A549 (cell line): ENCODE data around the gene KRT34. TPM values are rescaled to one million over a fixed set of nuclear protein-coding genes. Genes with fewer than 3 reads are reported as not detected.
"Not testable (repeated sequence)": the region's sequence is repeated elsewhere in the genome, so short reads cannot be mapped to it uniquely, and the experiment has no call there.

Source experiments
- ATAC-seq, 2 experiments: fragments of 200-7000 bp in 1 of 2; fragments of >200 bp in 1 of 2; cut with Nextera tagmentation in 1 of 2; cut with Tn5 transposase in 1 of 2; 3 replicates each; pipeline versions ENCODE4 v1.8.0 to v1.9.1; 2018 to 2020; ENCODE audit warnings: mild to moderate bottlenecking in 1 of 2, moderate library complexity in 1 of 2
- CTCF ChIA-PET: fragments of 300-600 bp; sonication (Branson Sonifier 250); formaldehyde crosslinking; extraction: SDS; loops from one replicate; lab custom pipeline; 2021; ENCODE audit warnings: antibody characterized with exemption, inconsistent platforms; lab: Yijun Ruan, JAX
- POLR2A ChIA-PET: fragments of 350-600 bp; formaldehyde crosslinking; extraction: SDS; loops from one replicate; lab custom pipeline; 2021; ENCODE audit warnings: antibody characterized with exemption, inconsistent platforms; lab: Yijun Ruan, JAX
- DNase-seq, 2 experiments: peaks; one replicate each; pipeline versions ENCODE4 v3.0.0 to v3.0.0-alpha.2; 2011 to 2016; ENCODE audit warnings: low read depth in 1 of 2, low spot score in 1 of 2
- FAIRE-seq: peaks from 2 replicates; lab custom pipeline; 2011; peaks lifted over from hg19 to GRCh38; lab: Jason Lieb, UNC
- H3K27ac ChIP-seq, 2 experiments: fragments of >200 bp; sonication (Bioruptor Twin); formaldehyde crosslinking; 3 replicates each; pipeline ENCODE4 v1.5.1; 2016 to 2017
- H3K4me1 ChIP-seq: fragments of >200 bp; sonication (Bioruptor Twin); formaldehyde crosslinking; 3 replicates; pipeline ENCODE4 v1.6.1; 2016
- H3K4me2 ChIP-seq: fragments of >200 bp; sonication (Bioruptor Twin); formaldehyde crosslinking; 3 replicates; pipeline ENCODE4 v1.6.1; 2016
- H3K4me3 ChIP-seq: fragments of >200 bp; sonication (Bioruptor Twin); formaldehyde crosslinking; 3 replicates; pipeline ENCODE4 v1.5.1; 2016
- H3K9me3 ChIP-seq: fragments of >200 bp; sonication (Bioruptor Twin); formaldehyde crosslinking; 3 replicates; pipeline ENCODE4 v1.6.1; 2016
- FOSL2 ChIP-seq, 2 experiments: fragments of 450-650 bp in 1 of 2; fragments of >200 bp in 1 of 2; sonication (Bioruptor Twin) in 1 of 2; formaldehyde crosslinking; IDR thresholded peaks; 2 replicates each; pipeline versions ENCODE4 v1.5.0 to v1.6.1; 2016 to 2020; ENCODE audit warnings: mild to moderate bottlenecking in 1 of 2, moderate library complexity in 1 of 2
- MAZ ChIP-seq: fragments of 150-350 bp; IDR thresholded peaks from 2 replicates; pipeline ENCODE4 v1.6.1; 2014; ENCODE audit warnings: antibody characterized with exemption, low read depth, low read length, borderline replicate concordance
- PHF8 ChIP-seq: fragments of 200-600 bp; sonication (generic); IDR thresholded peaks from 2 replicates; pipeline ENCODE4 v1.6.1; 2016; ENCODE audit warnings: low read depth, mild to moderate bottlenecking, antibody characterized with exemption, moderate library complexity, borderline replicate concordance
- RAD21 ChIP-seq, 2 experiments: fragments of >200 bp in 1 of 2; sonication (Bioruptor Twin) in 1 of 2; formaldehyde crosslinking in 1 of 2; IDR thresholded peaks in 1 of 2; conservative IDR thresholded peaks in 1 of 2; 2 replicates in 1 of 2; 3 replicates in 1 of 2; pipeline ENCODE4 v1.6.1; 2012 to 2018; ENCODE audit warnings: inconsistent platforms in 1 of 2
- TFCP2L1 ChIP-seq: fragments of 250-450 bp; sonication (Bioruptor Pico); IDR thresholded peaks from 2 replicates; pipeline ENCODE4 v1.5.0; 2021; ENCODE audit warnings: mild to moderate bottlenecking
- WGBS: methylation state at CpG from one replicate; pipeline ENCODE4 v1.1.6; 2017; ENCODE audit errors: missing lambda C conversion rate; 5-methylcytosine and 5-hydroxymethylcytosine counted together
- polyA minus RNA-seq: library from RNA; depleted of rRNA, polyadenylated mRNA; stranded (reverse); fragments of >200 nt; gene quantifications from 2 replicates; pipeline ENCODE4 v1.2.3, GENCODE V29; 2011; rRNA and poly(A)+ RNA removed
- polyA plus RNA-seq, 4 experiments: library from polyadenylated mRNA; depleted of rRNA in 3 of 4; stranded (reverse); fragments of >200 nt; fragmentation: RNase III in 1 of 4; extraction: RNeasy Plus Mini Kit Qiagen cat#74134 plus additional on column Dnase treatment in 1 of 4; gene quantifications; 2 replicates in 3 of 4; 3 replicates in 1 of 4; pipeline ENCODE4 v1.2.3, GENCODE V29; 2011 to 2017
- TF ChIP-seq, protein P1 (sequence below): fragments of 200-600 bp; sonication (generic); IDR thresholded peaks from 2 replicates; pipeline ENCODE4 v1.6.1; 2016; ENCODE audit warnings: antibody characterized with exemption, mild to moderate bottlenecking, moderate library complexity

The KRT34 gene
- 0.09 TPM in 2 replicates for polyA plus RNA-seq (2011; rRNA removed)
- 0.32 and 0.40 TPM in 2 replicates for polyA plus RNA-seq (2012; cell fraction: cytosol; rRNA removed)
- 0.53 and 1.1 TPM in 2 replicates for polyA plus RNA-seq (2012; cell fraction: nucleus; rRNA removed)
- polyA plus RNA-seq (2017; fragmentation: RNase III; extraction: RNeasy Plus Mini Kit Qiagen cat#74134 plus additional on column Dnase treatment): 0.17 to 0.33 TPM (median 0.23 TPM) in 3 replicates
- polyA minus RNA-seq: not detected in 2 replicates

DNA sequence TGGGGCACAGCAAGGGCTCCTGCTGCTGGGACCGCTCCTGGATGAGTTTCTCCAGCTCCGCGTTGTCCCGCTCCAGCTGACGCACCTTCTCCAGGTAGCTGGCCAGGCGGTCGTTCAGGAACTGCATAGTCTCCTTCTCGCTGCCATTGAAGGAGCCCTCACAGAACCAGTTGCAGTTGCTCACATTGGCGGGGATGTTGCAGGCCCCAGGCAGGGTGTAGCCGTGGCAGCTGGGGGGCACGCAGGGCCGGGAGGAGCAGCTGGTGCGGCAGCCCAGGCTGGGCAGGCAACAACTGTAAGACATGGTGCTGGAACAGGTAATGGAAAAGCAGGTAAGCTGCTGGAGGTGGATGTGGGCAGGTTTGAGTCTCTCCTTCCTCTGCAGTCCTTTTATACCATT, at the start of gene KRT34:
Gene KRT34 (minus strand): TSS at position 364 of the 400 bp plus-strand sequence. CDS start 60 bp downstream, at position 304.
- 86% methylated on average over 12 of the region's 13 CpGs for WGBS
- ATAC-seq, FAIRE-seq, DNase-seq, H3K4me2 ChIP-seq, H3K27ac ChIP-seq, H3K4me3 ChIP-seq, POLR2A ChIA-PET: not testable (repeated sequence)
- CTCF ChIA-PET: interaction anchor here (0.7 to 1.5 kb wide), 9 partner anchors 9 to 475 kb away, joined by 3 to 7 read pairs (median 3); no protein-coding TSS in a partner anchor
- Histone ChIP-seq H3K9me3 (peaks cover 11% of the 10 kb centered on the region), H3K4me1 (peaks cover 10% of the 10 kb centered on the region)

DNA sequence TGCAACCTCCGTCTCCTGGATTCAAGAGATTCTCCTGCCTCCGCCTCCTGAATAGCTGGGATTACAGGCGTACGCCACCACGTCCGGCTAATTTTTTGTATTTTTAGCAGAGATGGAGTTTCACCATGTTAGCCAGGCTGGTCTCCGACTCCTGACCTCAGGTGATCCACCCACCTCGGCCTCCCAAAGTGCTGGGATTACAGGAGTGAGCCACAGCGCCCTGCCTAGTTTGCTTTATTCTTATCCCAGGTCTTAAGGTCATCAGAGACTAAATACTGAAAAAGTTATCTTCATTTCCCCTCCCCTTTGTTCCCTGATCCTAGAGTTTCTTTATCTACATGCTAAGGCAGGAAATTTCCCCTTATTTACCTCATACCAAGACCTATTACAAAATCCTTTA, 48.3 kb upstream of the KRT34 start:
- POLR2A ChIA-PET, H3K4me1 ChIP-seq, H3K9me3 ChIP-seq, H3K4me3 ChIP-seq, H3K4me2 ChIP-seq, H3K27ac ChIP-seq, ATAC-seq, DNase-seq, FAIRE-seq: not testable (repeated sequence)
- CTCF ChIA-PET: interaction anchor here (1.2 to 1.3 kb wide), 2 partner anchors 12 to 118 kb away, joined by 3 to 5 read pairs; no protein-coding TSS in a partner anchor
- whole genome bisulfite sequencing: 79% methylated on average over 9 of the region's 9 CpGs

DNA sequence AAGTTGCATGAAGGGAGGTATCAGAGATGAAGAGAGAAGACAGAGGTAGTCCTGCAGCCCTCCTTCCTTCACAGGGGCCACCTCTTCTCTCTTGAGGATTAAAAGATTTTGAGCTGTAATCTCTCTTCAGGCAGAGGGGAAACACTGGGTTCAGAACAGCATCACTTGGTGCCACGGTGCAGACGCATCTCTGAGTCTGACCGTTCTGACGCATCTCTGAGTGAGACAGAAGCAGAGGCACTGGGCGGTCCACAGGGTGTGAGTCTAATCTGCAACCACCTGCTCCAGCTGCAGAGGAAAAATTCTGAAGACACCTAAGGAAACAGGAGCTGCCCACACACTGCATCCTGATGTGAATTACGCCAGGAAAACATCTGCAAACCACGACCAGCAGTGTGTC, 47.6 kb upstream of the KRT34 start:
- CTCF ChIA-PET: interaction anchor here (1.2 to 1.4 kb wide), 3 partner anchors 12 to 219 kb away, joined by 3 to 5 read pairs (median 3); no protein-coding TSS in a partner anchor
- Histone ChIP-seq H3K4me3 (no peak overlapping the region), H3K27ac (no peak overlapping the region), H3K4me2 (no peak overlapping the region), H3K9me3 (no peaks in the 10 kb centered on the region), H3K4me1 (no peaks in the 10 kb centered on the region)
- 82% methylated on average over 7 of the region's 7 CpGs for WGBS
- DNase-seq (no peak), FAIRE-seq (no peak), ATAC-seq (peak in 1 of 2 experiments; percentile 59; a peak in 1 of 6 replicates)
- POLR2A ChIA-PET: no interaction called here
- TF ChIP-seq, protein P1, sequence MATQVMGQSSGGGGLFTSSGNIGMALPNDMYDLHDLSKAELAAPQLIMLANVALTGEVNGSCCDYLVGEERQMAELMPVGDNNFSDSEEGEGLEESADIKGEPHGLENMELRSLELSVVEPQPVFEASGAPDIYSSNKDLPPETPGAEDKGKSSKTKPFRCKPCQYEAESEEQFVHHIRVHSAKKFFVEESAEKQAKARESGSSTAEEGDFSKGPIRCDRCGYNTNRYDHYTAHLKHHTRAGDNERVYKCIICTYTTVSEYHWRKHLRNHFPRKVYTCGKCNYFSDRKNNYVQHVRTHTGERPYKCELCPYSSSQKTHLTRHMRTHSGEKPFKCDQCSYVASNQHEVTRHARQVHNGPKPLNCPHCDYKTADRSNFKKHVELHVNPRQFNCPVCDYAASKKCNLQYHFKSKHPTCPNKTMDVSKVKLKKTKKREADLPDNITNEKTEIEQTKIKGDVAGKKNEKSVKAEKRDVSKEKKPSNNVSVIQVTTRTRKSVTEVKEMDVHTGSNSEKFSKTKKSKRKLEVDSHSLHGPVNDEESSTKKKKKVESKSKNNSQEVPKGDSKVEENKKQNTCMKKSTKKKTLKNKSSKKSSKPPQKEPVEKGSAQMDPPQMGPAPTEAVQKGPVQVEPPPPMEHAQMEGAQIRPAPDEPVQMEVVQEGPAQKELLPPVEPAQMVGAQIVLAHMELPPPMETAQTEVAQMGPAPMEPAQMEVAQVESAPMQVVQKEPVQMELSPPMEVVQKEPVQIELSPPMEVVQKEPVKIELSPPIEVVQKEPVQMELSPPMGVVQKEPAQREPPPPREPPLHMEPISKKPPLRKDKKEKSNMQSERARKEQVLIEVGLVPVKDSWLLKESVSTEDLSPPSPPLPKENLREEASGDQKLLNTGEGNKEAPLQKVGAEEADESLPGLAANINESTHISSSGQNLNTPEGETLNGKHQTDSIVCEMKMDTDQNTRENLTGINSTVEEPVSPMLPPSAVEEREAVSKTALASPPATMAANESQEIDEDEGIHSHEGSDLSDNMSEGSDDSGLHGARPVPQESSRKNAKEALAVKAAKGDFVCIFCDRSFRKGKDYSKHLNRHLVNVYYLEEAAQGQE: no peak
- TF ChIP-seq RAD21 (conservative IDR thresholded peaks at IDR 0.05 in 1 of 2, IDR thresholded peaks at IDR 0.05 in 1 of 2) (no peak), PHF8 (no peak), MAZ (no peak)

GRCh38 chr17:41428591-41429291, 46.6 kb upstream of the KRT34 start:
- DNase-seq (no peak), ATAC-seq (0 out of 6 replicates have a peak, but pooled peaks of 1 of the 2 experiments have one; percentile 59), FAIRE-seq (no peak)
- Histone ChIP-seq H3K9me3 (no peaks in the 10 kb centered on the region), H3K4me3 (no peak overlapping the region), H3K4me1 (no peaks in the 10 kb centered on the region), H3K4me2 (no peak overlapping the region), H3K27ac (no peak overlapping the region)
- ChIA-PET CTCF (interaction anchor here (1.3 to 1.4 kb wide), 2 partner anchors 11 to 220 kb away, joined by 3 to 5 read pairs; no protein-coding TSS in a partner anchor), POLR2A (no interaction called here)
- 57% methylated on average over 4 of the region's 4 CpGs for WGBS
- TF ChIP-seq TFCP2L1 (CRISPR knock-in tag) (no peak), FOSL2 (IDR thresholded peaks at IDR 0.05) (no peak), FOSL2 (CRISPR knock-in tag; IDR thresholded peaks at IDR 0.05) (peak; percentile 39; the same call in 1 of the 2 replicates)
